Activated CD4-positive, CD25-positive, alpha-beta regulatory T cell treated with anti-CD3 and anti-CD28 coated beads, Interleukin-2, amount 50 U/mL, for 24 hours (primary cell): Measurements from ENCODE around the gene BPGM.
"Not testable (repeated sequence)": the region's sequence is repeated elsewhere in the genome, so short reads cannot be mapped to it uniquely, and the experiment has no call there.

Experiments
- ATAC-seq, 2 donors: fragments of 150-1000 bp; cut with Tn5 transposase; one replicate each; pipeline ENCODE4 v1.10.0; 2021; ENCODE audit warnings: mild to moderate bottlenecking in 1 of 2, moderate library complexity in 1 of 2

Gene BPGM

DNA sequence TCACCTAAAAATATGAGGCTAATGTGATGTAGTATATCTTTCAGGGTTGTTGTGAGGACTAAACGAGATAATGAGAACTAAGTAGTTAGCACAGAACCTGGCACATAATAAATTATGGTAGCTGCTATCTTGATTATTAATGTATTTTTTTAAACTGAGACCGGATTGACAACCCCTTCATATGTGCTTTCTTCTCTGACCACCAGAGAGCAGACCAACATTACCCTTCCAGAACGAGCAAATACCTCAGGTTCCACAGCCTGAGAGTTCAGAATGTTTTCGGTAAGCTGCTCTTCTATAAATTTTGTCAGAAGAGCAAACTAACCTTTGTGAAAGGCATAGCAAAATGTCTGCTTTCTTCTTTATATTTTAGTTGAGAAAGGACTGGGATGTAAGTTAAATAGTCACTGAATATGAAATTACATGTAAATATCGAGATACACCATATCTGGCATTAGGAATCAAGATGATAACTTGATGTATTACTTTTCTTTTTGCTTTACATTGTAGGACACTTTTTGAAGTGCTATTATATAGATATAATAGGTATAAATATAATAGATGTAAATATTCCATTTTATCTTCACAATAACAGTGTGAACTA is 13.6 kb upstream of the BPGM start:
- ATAC-seq, result peak; percentile 58 to 64

DNA sequence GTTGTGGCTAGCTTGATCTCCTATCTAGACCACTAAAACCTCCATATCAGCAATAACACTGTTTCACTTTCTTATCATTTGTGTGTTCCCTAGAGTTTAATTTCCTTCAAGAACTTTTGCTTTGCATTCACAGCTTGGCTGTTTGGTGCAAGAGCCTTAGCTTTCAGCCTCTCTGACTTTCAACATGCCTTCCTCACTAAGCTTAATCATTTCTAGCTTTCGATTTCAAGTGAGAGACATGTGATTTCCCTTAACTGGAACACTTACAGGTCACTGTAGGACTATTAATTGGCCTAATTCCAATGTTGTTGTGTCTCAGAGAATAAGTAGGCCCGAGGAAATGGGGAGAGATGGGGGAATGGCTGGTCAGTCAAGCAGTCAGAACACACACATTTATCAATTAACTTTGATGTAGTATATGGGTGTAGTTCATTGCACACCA is 10.6 kb upstream of the BPGM start:
- peak; percentile 62 to 65 for ATAC-seq

DNA sequence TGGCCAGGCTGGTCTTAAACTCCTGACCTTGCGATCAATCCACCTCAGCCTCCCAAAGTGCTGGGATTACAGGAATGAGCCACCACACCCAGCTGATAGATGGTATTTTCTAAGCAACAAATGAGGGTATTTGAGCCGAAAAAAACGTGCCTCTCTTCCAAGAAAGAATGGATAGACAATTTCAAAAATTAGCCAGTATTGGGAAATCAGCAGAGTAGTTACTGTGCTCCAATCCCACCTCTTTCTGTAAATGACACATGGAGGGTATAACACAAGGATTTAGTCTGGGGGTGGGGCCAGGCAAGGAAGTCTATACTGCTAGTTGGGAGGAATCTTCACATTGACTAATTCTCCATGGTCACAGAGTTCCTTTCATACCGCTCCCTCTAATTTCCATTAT is 9.2 kb upstream of the BPGM start:
- ATAC-seq, result no peak

DNA sequence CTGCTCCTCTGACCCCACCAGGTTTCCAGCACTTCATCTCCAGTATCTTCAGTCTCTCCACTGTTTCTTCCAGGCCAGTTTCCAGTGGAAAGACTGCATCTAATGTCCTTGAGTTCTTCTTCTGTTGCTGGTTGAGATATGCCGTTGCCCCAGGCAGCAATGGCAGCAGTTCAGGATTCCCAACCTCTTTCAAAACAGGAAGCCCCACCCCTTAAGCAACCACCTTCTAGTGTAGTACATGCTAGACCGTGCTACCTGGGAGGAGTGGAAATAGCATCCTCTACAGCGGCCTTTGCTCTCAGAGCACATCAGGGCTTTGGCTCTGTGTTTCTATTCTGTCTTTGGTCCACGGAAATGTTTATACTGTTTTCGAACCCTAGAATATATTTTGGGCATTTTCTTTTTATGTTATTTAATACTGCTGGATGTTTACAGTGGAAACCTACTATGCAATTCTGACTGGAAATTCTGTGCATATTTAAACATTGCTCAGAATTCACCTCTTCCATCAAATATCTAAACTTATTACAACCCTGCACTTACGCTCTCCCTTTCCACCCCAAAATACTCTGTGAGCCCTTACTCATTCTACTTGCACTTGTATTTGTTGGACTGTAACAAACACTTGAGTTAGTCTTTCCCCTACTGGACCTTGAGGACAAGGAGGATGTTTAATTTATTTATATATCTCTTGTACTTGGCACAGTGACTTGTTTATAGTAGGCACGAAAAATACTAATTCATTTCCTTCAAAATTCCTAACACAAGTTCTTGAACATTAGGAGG is 8.5 kb upstream of the BPGM start:
- no peak for ATAC-seq

DNA sequence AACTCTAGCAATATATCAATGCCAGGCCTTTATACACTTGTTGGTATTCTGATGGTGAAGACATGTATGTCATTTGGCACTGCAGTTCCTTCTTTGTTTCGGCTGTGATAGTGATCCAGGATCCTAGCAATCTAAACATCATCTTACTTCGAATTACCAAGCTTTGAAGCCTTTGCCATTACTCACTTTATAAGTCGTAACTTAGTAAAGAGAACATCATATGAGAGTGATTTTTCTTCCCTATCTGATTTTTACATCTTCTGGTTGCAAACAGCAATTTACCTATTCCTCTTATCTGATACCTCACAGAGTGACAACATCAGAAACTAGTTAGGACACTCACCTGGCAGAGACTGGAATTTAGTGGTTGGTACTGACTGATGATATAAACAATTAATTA is 7.6 kb upstream of the BPGM start:
- ATAC-seq, result no peak

DNA sequence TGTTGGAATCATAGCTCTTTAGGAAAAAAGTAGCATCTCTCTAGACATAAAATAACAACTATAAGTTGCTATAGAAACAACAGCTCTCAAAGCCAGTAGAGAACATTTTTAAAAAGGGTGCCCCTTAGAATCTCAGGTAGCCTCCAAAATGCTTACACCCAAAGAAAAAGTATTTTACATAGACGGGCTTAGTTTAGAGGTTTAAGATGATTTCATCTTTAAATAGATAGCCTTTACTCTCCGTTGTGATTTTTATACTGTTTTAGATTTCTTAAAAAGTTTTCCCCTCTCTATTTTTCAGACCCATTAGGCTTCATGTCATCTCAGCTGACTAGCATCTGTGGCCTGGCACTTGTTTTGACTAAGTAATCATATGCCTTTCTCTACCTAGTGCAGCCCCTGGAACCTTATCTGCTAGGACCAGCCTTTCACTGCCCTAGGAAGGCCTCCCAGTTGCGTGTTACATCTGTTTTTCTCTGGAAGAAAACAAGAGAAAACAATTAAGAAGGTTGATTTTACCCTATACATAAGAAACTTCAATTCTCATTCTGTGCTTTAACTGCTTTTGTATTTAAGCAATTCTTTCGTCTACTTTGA is 6.9 kb upstream of the BPGM start:
- no peak for ATAC-seq

DNA sequence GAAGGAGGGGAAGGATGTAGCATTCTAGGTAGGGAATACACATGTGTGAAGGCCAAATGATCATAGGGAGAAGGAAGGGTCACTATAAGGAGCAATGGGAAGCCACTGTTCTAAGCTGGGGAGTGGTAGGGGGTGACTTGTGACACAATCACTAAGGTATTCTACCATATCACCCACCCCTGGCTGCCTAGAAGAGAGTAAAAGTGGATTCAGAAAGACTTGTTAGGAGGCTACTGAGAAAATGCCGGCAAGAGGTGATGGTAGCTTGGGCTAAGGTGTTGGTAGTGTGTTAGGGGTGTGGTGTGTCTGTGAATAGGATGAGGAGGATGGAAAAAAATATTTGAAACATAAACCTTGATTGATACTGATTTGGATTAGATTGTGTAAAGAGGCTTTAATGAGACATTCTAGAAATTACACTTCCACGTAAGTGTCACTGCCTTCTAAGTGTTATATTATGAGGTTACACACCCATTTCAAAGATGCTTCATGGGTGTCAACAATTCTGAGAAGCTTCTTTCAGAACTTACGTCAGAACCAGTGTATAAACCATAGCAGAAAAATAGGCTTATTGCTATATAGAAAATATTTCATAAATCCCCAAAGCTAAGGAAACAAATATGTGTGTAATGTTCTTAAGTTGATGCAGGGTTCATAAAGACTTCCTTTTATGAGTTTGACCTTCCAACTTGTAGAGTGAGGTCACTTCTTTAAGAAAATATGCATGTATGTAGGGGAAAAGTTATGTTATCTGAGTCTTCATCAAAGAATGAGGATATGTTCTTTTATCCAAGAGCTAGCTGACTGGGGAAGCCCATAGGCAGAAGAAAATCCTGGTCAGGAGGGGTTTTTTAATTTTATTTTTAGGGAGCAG is 5.6 kb upstream of the BPGM start:
- ATAC-seq, result peak; percentile 68

DNA sequence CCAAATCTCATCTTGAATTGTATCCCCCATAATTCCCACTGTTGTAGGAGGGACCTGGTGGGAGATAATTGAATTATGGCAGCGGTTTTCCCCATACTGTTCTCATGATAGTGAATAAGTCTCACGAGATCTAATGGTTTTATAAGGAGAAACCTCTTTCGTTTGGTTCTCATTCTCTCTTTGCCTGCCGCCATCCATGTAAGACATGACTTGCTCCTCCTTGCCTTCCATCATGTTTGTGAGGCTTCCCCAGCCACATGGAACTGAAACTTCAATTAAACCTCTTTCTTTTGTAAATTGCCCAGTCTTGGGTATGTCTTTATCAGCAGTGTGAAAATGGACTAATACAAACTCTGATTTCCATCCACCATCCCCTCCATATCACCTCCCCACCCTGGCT is 4.7 kb upstream of the BPGM start:
- ATAC-seq, result not testable (repeated sequence)

DNA sequence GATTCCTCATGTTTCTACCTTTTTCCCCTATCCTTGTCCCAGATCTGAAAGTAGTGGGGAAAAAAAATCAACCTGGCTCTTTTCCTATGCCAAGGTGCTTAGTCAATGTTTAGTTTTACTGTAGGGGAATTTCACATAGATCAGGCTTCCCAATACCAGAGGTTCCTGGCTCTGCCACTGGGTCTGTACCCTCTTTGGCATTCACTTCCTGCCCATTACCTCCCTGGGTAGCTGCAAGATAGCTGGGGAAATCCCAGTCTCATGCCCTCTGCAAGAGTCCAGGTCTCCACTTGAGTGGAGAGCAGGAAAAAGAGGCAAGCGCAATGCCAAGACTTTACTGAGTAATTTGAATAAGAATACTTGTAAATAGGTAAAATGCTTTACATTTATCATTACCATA is 3.5 kb upstream of the BPGM start:
- no peak for ATAC-seq

DNA sequence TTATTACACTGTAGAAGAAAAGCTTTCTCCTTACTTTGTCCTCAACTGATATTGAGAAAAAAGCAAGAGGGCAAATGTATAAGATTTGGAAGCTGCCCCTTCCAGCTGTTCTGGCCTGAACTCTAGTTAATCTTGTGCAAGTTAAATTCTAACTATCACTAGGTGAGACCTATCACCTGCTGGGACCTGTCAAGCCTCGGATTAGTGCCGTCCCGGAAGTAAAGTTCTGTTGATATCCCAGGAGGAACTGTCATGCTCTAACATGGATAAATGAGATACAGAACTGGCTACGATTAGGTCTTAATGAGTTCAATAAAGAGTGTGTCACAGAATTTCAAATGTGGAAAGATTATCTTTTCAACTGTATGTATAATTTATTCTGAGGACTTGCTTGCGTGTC is 1.2 kb upstream of the BPGM start:
- ATAC-seq, result no peak

DNA sequence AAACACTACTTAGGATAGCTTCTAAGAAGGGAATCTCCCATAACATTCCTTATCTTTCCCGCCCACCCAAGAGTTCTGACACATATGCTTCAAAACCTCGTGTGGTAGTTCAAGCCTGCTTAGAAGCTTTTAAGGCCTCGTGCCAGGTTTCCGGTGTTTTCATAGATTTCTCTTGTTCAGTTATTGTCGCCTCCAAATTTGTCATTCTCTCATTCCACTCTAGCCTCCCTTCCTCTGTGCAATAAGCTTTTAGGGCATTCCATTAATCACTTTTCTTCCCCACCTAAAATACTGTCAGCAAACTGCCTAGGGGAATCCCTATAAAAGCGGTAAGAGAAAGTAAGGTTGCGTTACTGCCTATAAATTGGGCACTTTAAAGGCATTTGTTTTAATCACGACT is 718 bp upstream of the BPGM start:
- no peak for ATAC-seq

DNA sequence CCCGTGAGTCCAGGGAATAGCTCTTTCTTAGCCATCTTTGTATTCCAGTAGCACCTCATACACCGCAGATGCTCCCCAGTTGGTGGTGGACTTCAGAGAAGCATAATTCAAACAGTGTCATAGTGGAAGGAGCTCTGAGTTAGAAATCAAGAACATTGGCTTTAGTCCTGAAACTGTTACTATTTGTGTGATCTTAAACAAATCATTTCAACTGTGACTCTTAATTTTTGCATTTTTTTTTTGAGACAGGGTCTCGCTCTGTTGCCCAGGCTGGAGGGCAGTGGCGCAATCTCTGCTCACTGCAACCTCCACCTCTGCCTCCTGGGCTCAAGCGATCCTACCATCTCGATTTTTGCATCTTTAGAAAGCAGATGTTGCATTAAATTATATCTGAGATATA is 1.8 kb downstream of the BPGM start:
- no peak for ATAC-seq

DNA sequence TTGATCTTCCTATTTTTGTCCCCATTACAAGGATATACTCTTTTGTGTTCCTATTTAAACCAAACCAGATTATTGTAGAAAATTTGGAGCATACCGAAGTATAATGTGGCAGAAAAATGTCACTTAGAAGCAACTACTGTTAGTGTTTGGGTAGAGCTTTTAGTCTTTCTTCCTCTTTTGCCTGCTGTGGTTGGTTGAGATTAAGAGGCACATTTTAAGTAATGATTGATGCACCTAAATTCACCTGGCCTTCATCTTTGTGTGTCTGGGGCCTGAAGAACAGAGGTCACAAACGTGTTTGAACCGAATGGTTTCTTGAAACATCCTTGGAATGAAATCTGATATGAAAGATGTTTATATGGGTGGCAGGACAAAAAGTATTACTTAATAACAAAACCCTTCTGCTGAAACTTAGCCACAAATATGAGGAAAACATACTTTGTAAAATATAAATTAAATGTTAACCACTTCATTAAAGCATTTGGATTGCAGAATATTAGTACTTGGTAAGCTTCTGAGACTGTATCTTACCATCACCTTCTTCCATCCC is 2.6 kb downstream of the BPGM start:
- no peak for ATAC-seq

DNA sequence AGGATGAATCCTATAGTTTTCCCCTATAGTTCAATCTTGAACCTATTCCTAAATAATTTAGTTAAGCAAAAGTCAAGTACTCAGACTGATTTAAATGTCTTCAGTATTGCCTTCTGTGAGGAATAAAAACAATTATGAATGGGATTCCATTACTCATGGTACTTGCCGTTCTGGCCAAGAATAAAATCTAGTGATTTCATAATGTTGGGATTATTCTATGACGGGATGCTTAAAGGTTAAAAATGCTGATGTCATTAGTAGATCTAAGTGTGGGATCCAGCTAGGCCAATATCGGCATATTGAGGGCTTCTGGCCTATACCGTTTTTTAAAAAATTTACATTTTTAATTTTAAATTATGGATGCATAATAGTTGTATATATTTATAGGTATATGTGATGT is 5.3 kb downstream of the BPGM start:
- no peak for ATAC-seq

DNA sequence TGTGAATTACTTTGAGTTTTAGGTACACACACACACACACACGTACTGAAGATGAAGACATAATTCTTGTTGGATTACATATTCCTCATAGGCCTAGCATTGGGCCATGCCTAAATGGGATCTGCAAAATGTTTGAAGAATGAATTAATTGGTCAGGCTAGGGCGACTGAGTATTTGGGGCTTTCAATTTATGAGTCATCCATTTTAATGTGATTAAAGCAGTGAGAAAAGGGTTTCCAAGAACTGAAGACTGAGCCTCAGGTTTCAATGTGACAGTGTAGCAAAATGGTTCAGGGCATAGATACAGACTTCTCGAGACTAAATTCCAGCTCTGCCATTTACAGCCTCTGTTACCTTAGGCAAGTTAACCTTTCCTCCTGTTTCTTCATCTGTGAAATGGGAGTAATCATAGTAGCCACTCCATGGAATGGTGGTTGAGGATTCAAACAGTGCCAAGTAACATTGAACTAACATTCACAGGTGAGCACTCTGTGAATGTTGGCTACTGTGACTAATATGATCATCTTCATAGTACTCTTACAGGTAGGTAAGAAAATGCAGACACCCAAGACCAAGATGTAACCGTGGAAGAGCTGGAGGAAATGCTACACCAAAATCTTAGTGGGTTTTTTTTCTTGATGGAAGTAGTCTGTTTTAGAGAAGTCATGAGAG is 7.6 kb downstream of the BPGM start:
- ATAC-seq, result peak; percentile 90 to 96

DNA sequence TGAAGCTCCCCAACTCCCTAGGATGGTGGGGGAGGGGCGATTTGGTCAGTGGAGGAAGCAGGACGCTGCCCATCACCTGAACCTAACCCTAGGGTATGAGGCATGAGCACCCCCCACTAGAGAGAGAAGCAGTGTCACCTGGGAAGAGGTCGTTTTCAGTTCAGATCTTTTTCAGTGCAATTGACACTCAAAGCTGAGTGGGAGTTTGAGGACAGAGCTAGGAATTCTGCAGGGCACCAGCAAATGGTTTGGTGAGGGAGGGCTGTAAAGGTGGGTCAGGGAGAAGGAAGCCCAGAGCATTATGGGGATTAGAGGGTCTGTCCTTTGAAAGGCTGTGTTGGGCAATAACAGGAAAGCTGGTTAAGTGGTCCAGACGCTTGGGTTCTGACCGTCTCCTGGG is 10.9 kb downstream of the BPGM start:
- ATAC-seq, result no peak

DNA sequence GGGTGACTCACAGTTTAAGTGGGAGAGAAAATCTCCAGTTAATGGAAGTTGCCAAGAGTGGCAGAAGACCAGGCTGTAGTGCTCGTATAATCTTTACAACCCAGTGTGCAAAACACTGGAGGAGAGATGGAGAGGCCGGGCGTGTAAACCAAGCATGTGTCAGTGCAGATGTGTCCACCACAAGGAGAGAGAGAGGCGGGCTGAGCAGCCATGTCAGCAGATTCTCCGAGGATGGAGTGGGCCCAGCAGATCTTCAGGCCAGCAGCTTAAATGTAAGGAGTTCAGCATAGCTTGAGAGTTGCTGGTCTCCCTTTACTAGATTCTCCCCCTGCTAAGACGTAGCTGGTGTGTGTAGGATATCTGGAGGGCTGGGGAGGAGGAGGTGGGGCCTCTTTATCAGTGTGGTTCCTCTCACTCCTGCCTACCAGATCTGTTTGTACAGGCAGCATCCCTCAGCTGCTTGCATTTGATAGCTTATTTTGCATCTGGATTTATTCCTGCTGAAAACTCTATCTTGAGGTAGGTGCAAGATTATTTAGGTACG is 13.7 kb downstream of the BPGM start:
- no peak for ATAC-seq

DNA sequence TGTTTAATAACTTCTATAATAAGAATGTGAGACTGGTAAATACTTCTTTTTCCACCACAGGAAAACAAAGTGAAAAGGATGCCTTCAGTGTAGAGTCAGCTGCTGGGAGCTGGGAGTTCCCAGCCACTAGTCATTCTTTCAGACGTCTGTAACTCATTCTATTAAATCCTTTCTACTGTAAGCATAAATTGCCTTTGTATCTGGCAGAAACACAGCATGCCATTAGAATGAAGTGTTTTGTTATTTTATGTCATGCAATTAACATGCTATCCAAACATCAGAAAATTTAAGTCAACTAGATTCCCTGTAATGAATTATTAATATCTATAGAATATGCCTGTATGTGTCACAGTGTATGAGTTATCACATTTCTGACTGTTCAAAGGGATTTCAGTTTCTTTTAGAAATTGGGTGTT is 14.3 kb downstream of the BPGM start:
- ATAC-seq, result peak; percentile 58 to 64

DNA sequence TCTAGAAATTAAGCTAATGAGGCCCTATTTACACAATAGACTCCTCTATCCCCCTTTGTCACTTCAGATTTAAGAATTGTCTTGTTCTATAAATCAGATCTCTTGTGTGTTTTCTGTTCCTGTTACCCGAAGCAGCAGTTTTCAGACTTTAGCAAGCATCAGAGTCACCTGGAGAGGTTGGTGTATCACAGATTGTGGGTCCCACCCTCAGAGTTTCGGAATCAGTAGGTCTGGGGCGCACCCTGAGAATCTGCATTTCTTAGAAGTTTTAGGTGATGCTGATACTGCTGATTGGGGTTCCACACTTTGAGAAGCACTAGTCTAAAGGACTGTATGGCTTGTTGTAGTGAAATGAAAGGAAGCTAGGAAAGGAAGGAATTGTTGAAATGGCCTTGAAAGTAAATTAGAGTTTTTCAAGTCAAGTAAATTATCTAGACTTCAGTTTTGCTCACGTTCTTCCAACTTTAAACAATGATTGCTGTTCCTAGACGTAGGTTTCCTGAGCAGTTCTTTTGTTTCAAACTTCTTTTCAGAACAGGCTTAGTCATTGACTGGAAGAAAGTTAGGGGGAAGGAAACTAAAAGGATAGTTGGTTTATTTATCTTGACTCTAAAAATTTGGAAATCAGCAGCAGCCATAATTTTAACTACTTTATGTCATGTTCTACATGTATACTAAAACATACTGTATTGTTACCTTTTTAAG is 15.7 kb downstream of the BPGM start:
- no peak for ATAC-seq

DNA sequence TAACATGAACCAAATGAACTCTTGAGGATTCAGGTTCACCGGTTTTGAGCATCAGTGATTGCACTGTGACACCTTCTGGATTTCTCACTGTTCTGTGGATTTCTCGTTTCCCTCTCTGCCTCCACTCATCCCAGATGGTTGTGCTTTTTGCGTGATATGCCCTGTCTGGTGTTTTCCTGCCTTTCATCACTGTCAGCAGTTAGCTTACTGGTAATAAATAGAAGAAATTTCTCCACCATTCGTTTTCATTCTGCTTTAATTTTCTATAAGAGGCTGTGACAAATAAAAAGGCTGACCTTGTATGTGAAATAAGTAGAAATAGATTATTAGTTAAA is 16.2 kb downstream of the BPGM start:
- no peak for ATAC-seq

DNA sequence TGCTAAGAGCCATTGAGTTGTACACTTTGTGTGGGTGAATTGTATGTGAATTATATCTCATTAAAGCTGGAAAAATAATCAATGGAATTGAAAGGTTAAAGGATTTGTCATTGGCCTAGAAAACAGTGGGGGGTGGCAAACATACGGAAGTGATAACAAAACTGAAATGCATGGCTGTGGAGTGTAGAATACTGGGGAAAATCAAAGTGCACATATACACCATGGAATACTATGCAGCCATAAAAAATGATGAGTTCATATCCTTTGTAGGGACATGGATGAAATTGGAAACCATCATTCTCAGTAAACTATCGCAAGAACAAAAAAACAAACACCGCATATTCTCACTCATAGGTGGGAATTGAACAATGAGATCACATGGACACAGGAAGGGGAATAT is 18.4 kb downstream of the BPGM start:
- ATAC-seq, result not testable (repeated sequence)

DNA sequence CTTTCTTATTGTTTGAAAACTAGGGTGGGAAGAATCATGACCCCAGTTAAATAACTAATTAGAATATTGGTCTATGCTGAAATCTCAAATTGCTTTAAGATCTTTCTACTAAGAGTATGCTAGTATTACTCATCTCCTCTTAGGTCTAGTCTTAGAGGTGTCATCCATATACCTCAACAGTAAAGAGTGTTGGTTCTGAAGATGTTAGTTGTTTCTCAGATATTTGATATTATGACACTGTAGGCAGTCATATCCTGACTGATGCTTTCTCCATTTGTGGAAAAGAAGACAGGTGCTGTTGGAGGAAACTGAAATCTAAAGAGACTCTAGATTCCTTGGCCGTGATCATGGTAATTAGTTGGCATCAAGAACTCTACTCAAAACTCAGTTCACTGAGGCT is 21.2 kb downstream of the BPGM start:
- ATAC-seq, result peak; percentile 77 to 78
